Activated naive CD8-positive, alpha-beta T cell treated with anti-CD3 and anti-CD28 coated beads, Interleukin-2, amount 50 U/mL, for 16 hours (primary cell): ENCODE data around the gene COL9A1.

Experiments
- DNase-seq: peaks from one replicate; pipeline ENCODE4 v3.0.0-alpha.2; 2020; ENCODE audit warnings: low read depth, low spot score

The COL9A1 gene

DNA sequence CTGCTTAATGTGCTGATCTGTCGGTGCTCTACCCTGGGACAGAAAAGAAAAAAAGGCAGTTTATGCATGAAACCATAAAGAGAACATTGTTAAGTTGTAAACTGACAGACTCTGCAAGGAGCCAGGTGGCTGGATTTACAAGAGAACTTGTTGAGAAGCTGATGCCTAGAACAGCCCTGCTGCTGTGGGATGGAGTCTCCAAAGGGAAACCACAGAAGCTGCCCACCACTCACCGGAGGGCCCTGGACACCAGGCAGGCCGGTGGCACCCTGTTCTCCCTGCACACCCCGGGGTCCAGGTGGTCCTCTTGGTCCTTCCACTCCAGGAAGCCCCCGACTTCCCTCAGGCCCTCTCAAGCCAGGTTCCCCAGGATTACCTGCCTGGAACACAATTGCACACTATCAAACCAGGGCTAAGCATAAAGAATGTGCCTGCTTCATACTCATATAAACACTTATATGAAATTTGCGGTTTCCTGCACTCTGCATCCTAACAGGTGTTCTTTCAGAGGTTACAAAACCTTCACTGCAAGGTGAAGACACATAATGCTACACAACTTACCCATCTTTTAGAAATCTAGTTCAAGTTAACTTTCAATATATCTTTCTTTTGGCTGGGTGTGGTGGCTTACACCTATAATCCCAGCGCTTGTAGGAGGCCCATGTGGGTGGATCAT lies 68.2 kb downstream of the COL9A1 start:
- DNase-seq = no peak

DNA sequence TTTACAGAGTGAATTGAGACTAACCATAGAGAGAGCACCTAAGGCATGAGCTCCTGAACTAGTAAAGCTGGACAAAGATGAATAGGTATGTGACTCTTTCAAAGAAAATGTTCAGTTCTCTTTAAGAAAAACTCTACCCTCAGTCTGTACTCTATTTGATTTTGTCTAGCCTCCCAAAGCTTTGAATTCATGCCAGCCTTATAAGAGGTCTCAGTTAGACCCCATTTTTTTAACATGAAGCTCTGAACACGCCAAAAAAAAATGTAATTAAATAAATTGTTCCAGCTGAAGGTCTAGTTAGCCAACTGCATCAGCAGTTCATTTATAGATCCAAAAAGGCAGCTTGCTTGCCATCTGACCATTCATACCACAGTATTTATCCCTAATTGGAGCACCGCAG lies 71.6 kb downstream of the COL9A1 start:
- DNase-seq = no peak

DNA sequence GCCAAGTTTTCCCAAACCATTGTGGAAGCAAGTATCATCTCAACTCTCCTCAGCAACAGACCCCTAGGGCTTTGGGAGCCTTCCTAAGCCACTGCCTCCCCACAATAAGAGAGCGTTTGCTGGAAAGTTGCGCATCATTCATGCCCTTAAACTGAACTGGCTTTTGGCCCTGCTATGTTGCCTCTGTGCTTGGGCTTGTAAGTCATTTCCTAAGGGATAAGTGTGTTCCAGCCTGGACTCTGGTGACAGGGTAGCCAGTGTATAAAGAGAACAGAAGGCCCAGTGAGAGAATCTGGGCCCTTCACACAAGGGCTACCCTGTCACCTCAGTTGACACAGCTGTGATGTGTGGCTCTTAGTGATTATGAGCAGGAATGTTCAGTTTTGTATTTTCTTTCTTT lies 77.8 kb downstream of the COL9A1 start:
- no peak for DNase-seq

DNA sequence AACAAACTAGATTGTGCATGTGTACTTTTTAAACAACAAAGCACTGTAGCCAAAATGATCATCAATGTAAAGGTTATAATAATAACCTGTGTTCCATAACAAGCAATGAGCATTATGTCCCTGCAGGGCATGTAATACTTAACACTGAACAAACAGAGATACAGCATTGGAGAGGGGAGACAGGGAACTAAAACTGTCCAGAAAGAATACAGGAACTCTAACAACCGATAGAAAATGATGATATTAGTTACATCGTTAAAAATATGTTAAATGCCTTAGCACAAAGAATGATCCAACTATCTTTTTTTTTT lies 80.5 kb downstream of the COL9A1 start:
- DNase-seq = no peak

DNA sequence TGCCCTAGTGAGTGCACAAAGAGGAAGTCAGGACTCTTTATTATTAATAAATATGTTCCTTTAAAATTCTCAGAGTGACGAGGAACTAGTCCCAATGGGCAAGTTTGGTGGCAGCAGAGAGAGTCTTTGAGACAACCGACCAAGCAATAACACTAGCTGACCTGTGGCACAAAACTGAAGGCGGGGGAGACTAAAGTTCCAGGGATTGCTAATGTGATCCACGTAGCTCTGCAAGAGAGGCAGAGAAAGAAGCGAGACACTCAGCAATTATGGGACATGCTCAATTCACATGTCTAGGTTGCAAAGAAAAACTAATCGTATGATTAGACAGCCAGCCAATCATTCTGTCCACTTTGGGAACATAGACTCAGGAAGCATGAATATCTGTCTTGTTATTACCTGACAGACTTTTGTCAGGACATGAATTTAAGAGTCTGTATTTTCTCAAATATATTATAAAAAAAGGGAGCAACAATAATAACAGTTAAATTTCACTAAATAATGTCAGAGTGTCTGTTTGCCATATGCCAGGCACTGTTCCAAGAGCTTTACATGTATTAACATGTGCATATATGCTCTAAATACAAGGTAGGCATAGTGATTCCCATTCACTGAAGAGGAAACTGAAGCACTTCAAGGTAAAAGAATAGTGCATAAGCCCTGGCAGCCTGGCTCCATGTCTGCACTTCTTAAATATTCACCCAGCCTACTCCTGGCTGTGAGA lies 81.0 kb downstream of the COL9A1 start:
- no peak for DNase-seq

DNA sequence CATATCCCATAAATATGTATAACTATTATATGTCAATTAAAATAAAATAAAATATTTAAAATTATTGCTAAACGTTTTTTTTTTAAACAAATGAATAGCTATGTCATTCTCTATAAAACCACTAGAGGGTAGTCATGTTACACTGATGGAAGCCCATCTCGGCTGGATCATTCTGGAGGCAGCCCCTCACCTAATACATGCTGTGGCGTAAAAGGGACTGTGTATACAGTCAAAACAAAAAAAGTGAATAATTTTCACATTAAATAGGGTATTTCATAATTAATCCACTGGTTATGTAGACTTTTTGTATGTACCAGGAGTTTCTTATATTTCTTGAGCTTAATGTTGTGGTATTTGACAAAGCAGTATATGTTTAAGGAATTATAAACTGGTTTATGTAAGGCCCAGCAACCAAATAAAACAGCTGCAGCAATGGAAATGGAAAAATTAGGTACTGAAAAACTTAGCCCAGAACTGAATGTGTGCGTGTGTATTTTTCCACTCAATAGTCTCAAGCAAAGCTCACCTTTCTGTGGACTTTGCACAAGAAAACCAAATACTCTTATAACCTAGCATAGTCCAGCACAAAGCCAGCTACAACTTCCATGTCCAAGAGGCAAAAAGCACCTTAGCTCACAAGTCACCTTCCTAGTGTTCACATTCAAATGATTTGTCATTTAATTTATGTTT lies 81.7 kb downstream of the COL9A1 start:
- DNase-seq = no peak

DNA sequence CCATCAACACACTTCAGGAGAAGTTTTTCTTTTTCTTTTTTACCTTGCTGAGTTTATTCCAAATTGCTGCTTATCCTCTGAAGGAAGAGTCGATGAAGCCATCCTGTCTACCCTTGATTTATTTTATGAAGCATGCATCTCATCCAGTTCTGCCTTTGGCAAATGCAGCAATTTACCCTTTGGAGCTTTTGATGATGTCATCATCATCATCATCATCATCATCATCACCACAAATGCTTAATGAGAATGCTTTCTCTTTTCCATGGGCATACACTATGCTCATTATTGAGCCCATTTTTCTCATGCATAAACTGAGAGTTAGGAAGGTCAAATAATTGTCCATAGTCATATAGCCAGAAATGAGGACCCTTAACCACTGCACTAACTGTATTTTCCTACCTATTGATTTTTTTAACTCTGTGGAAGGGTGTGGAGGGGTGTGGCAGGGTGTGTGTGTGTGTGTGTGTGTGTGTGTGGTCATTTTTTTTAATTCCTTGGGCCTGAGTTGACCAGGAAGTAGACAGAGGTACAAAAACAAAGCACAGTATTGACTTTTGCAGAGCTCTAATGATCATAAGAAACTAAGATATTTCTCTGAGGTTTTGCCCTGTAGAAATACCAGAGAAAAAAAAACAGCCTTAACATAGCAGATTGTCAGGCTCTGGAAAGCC lies 82.8 kb downstream of the COL9A1 start:
- DNase-seq = no peak

DNA sequence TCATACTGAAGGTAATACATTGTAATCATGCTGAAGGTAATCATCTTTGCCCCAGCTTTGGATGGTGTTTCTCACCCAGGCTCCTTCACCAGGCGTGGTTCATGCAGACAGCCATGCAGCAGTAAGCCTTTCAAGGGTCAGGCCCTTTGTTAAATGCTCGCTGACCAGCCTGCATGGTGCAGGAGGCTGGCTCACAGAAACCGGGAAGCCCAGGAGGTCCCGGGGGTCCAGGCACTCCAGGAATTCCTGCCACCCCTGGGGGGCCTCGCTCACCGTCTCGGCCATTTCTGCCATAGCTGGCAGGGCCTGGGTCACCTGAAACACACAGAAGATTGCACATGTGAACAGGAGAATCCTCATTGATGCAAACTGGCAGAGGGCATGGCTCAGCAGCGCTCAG lies 86.1 kb downstream of the COL9A1 start:
- no peak for DNase-seq

DNA sequence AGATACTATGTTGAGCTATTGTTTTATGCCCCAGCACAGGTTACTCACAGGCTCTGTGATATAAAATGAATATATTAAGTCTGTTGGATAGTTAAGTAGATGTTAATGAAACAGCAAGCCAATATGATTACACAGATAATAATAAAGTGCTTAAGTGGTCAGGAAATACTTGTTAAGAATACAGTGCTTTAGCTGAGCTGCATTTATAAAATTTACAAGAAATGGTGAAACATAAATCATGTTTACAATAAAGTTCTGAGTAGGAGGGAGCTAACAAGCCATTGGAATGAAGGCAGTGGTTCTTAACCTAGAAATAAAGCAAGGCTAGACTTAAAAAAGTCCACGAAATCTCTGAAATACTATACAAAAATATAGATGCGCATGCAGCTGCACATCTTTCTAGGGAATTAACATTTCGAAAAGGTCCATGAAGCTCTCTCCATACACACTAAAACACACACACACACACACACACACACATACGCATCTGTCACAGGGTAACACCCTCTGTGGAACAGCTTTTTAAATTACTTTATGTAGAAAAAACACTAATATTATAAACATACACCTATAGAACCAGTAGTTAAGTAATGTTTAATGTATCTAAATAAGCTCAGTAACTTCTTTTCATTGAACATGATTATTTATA lies 87.3 kb downstream of the COL9A1 start:
- no peak for DNase-seq

DNA sequence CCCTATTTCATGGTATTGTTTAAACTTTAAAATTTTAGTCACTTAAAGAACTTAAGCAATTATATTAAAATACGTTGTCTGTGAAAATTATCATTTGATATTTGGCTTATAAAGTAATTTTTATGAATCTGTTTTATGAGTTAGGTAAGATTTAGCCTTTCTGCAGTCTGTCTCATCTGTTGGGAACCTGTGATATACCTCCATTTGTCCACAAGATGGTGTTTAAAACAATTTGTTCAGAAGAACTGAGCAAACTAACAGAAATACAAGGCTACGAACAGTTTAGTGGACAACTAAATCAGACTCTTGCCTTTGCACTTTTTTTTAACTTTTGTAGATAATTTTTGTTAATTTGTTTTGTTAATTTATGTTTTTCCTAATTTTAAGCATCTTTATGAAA lies 92.4 kb downstream of the COL9A1 start:
- no peak for DNase-seq

DNA sequence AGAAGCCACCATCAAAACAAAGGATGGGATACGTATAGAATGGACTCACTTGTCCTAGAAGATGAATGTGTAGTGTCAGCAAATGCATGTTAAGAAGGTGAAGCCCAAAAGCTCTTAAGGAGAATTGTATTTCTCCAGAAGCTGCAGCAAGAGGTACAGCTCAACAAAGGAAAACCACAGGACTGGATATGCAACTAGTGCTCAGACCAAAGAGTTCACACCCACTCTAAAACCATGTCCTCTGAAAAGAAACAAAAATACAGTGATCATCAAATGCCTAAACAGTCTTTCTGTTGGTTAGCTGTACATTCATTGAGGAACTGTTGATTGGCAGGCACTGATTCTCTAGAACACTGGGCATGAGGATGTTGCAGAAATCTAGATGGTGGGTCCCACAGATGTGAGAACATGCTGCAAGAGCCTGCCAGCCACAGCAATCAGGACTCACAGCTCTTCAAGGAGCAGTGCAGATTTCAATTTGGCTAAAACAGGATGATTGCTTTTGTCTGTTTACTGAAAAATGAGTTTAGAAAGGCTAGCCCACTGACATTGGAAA lies 94.6 kb downstream of the COL9A1 start:
- no peak for DNase-seq

DNA sequence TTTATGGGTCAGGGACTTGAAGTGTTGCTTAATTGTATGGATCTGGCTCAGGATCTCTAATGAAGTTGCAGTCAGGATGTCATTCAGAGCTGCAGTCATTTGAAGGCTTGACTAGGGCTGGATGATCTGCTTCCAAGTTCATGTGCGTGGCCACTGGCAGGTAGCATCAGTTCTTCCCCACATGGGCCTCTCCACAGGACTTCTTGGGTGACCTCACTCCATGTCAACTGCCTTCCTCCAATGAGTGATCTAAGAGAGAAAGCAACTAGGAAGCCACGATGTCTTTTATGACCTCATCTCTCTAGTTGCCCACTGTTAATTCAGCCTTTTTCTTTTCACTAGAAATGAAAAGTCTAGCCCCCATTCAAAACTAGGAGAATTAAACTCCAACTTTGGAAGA lies 104.1 kb downstream of the COL9A1 start:
- no peak for DNase-seq

DNA sequence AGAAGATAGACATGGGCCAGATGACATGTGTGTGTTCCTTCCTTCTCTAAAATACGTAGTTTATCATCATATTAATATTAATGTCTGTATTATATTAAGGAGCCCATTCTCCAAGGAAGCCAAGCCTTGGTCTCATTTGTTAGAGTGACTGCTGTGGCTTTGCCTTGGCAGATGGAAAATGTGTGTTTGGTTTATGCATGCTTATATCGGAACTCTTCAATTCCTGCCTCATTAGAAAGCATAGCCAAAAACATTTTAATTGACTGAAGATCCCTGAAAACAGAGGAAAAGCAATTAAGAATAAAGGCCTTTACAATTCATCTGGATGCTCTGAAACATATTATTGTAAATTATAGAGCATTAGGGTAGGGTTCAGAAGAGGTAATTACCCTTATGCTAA lies 106.4 kb downstream of the COL9A1 start:
- DNase-seq = no peak

DNA sequence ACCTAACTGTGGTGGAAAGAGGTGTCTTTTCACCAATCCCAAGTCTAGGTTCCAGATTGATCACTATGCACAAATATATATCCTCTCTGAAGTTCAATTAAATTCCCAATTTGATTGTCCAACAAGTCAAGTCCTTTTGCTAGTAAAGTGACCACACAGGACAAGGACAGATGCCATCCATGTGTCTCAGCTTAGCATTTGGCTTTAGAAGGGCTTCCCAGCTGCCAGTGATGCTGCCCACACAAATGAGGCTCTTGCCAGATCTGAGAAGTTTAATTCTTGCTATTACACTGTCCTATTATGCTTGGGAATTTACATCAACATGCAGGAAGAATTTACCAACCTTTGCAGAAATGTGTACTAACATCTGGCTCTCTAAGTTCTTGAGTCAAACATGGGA lies 108.5 kb downstream of the COL9A1 start:
- no peak for DNase-seq

DNA sequence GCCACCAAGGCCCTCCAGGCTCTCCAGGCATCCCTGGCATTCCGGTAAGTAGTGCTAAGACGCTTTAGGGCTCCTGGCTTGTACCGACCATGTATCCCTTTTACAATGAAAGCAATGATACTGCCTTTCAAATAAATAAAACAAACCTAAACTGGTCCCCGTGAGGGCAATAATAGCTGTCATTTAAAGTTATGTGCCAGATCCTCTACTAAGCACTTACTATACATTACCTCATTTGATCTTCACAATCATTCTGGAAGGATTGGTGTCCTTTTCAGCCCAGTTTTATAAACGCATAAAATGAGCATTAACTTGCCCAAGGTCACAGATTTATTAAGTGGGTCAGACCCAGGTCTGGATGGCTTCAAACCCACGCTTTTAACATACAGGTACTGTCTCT lies 114.7 kb downstream of the COL9A1 start:
- no peak for DNase-seq

DNA sequence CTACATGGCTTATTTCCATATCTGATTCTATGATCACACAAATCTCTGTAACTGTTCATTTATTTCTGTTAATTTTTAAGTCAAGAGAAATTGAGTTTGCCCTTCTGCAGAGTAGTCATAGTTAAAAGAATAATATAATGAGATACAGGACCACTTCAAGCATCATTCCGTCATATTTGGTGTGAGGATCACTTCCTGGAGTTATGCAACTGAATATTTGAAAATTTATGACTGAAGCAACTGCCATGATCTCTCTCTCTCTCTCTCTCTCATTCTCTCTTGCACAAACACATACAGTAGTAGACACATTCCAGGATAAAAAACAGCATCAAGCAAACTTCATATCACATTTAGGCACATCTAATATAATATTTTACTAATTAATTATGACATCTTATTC lies 116.4 kb downstream of the COL9A1 start:
- no peak for DNase-seq

DNA sequence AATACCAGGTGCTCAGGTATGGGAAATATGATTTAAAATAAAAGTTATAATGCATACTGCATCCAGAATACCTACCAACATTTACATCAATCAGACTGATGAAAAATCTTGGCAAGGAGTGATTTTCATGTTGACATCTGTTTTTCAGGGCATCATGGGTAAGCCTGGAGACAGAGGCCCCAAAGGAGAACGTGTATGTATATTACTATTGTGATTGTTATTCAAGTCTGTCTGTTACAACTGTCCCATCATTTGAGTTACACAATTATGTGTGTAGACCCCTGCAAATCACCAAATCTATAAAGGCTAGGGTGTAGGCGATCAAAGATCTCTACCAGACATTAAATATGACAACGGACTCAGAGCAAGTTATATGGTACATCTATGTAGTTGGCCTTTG lies 118.2 kb downstream of the COL9A1 start:
- DNase-seq = no peak

DNA sequence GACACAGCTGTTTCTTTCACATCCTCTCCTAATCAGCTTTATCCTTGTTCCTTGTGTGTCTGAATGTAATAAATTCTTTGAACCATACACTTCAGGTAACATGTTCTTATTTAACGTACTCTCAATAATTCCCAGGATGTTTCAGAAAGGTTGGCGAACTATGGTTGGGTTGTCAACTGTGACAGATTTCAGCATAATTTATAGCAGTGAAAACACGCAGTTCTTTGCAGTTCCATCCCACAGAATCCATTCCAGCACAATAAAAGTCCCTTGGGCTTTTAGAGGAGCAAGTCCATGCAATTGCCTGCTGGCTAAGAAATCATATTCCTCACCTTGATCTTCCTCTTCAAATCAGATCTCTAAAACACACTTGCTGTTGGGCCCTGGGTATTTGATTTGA lies 119.3 kb downstream of the COL9A1 start:
- DNase-seq = no peak

DNA sequence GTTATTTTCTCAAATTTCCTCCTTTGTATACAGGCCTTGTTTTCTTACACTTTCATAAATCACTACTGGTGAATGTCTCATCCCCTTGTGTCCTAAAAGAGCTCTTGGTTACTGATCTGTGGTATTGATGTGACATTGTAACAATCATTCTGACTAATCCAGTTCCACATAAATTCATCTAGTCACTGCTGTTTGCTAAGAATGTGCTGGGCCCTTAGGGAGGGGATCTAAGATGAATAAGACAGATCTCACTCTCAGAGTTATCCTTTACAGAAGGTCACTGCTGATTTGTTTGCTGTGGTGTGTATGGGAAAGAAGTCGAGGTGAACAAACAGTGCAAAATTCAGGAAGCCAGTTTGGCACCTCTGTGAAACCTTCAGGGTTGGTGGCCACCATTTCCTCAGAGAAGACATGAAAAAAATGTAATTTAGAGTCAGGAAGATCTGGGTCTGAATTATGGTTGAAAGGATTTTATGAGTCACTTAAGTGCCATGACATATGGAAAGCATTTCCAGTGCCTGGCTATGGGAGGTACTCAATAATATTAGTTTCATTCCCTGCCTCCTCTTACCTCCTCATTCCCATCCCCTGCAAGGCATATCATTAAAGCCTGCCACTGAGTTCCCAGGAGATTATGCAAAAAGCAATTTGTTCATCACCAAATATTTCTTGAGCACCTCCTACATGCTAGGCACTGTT lies 121.8 kb downstream of the COL9A1 start:
- DNase-seq = no peak

DNA sequence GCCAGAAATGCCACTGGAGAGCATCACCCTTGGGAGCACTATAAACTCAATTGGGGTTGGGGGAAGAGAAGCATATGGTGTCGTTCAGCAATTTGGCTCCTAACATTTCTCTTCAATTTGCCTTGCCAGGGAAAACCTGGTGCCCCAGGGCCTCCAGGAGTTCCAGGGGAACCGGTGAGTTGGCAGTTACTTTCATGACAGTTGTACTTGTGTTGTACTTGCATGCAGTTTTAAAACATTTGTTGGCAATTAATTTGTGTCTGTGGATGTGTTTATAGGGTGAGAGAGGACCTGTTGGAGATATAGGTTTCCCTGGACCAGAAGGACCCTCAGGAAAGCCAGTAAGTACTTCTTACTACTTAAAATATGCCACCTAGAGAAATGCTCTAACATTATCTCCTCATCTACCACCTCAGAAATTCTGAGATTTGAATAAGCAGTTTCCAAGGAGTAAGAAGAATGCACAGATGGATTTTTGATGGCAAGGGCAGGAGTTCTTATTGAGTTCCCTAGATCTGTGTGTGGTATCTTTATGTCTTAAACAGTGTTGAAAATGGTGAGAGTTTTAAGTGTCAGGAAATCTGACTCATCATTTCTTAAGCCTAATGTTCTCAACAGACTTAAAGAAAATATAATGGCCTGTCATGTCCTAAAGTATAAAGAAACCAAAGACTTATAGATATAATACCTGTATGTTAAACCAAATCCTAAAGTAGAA lies 122.5 kb downstream of the COL9A1 start:
- DNase-seq = no peak
